PC-3 (cell line): Measurements from ENCODE around the gene ZNF107. TPM values are rescaled to one million over a fixed set of nuclear protein-coding genes. Genes with fewer than 3 reads are reported as not detected.

ENCODE experiments used
- ATAC-seq: fragments of 200-7000 bp; cut with Tn5 transposase; 2 replicates; pipeline ENCODE4 v1.9.1; 2020; ENCODE audit warnings: mild to moderate bottlenecking, moderate library complexity
- BruUV-seq: library from RNA; stranded (reverse); fragments of 400-500 nt; replicated peaks from 2 replicates; lab custom pipeline; 2021; lab: Mats Ljungman, UMichigan
- CTCF ChIA-PET: fragments of 300-600 bp; sonication (Branson Sonifier 250); formaldehyde crosslinking; loops from one replicate; lab custom pipeline; 2022; ENCODE audit warnings: antibody characterized with exemption; lab: Charles Lee
- POLR2A ChIA-PET: fragments of 300-600 bp; sonication (Branson Sonifier 250); formaldehyde crosslinking; loops from one replicate; lab custom pipeline; 2022; ENCODE audit warnings: antibody characterized with exemption; ENCODE audit not compliant: unreplicated experiment; lab: Charles Lee
- DNase-seq: peaks from one replicate; pipeline ENCODE4 v3.0.0-alpha.2; 2015
- H2AFZ ChIP-seq: fragments of 300-600 bp; sonication (generic); 2 replicates; pipeline ENCODE4 v1.6.0; 2016; ENCODE audit warnings: antibody characterized with exemption, low read length
- H3F3A ChIP-seq: fragments of 300-600 bp; sonication (generic); one replicate; pipeline ENCODE4 v1.6.0; 2017; ENCODE audit warnings: antibody characterized with exemption, low read length, control low read depth, mild to moderate bottlenecking; ENCODE audit not compliant: unreplicated experiment
- H3K27ac ChIP-seq: fragments of 300-600 bp; sonication (generic); 2 replicates; pipeline ENCODE4 v1.5.1; 2016; ENCODE audit warnings: mild to moderate bottlenecking, low read length
- H3K27me3 ChIP-seq: fragments of 300-600 bp; sonication (generic); 2 replicates; pipeline ENCODE4 v1.6.1; 2016; ENCODE audit warnings: low read length, mixed read lengths
- H3K36me3 ChIP-seq: fragments of 300-600 bp; sonication (generic); 2 replicates; pipeline ENCODE4 v1.6.1; 2016; ENCODE audit warnings: low read depth, mixed run types, low read length, mixed read lengths
- H3K4me1 ChIP-seq: fragments of 300-600 bp; sonication (generic); 2 replicates; pipeline ENCODE4 v1.5.1; 2016; ENCODE audit warnings: low read length; ENCODE audit not compliant: insufficient read depth
- H3K4me2 ChIP-seq: fragments of 300-600 bp; sonication (generic); 2 replicates; pipeline ENCODE4 v1.6.0; 2016; ENCODE audit warnings: low read length
- H3K4me3 ChIP-seq: fragments of 300-600 bp; sonication (generic); 2 replicates; pipeline ENCODE4 v1.5.1; 2016; ENCODE audit warnings: mild to moderate bottlenecking, low read length, mixed read lengths
- H3K79me2 ChIP-seq: fragments of 300-600 bp; sonication (generic); 2 replicates; pipeline ENCODE4 v1.6.1; 2017; ENCODE audit warnings: low read length, mixed read lengths
- H3K9ac ChIP-seq: fragments of 300-600 bp; sonication (generic); 2 replicates; pipeline ENCODE4 v1.6.0; 2016; ENCODE audit warnings: mild to moderate bottlenecking, low read length
- H3K9me2 ChIP-seq: fragments of 300-600 bp; sonication (generic); replicated peaks from 2 replicates; pipeline ENCODE4 v1.6.1; 2016; ENCODE audit warnings: mixed run types, low read length, mixed read lengths
- H3K9me3 ChIP-seq: fragments of 300-600 bp; sonication (generic); 2 replicates; pipeline ENCODE4 v1.6.1; 2016; ENCODE audit warnings: low read length, mixed read lengths
- H4K20me1 ChIP-seq: fragments of 300-600 bp; sonication (generic); 2 replicates; pipeline ENCODE4 v1.6.1; 2016; ENCODE audit warnings: low read length, mixed read lengths
- CTCF ChIP-seq: fragments of 300-600 bp; sonication (generic); conservative IDR thresholded peaks from 2 replicates; pipeline ENCODE4 v1.5.1; 2017; ENCODE audit warnings: antibody characterized with exemption, low read depth, mild to moderate bottlenecking, low read length
- EZH2 ChIP-seq: fragments of 300-600 bp; sonication (generic); IDR thresholded peaks from one replicate; pipeline ENCODE4 v1.6.1; 2017; ENCODE audit warnings: antibody characterized with exemption, mild to moderate bottlenecking, low read length; ENCODE audit not compliant: unreplicated experiment
- EZH2phosphoT487 ChIP-seq: fragments of 300-600 bp; sonication (generic); IDR thresholded peaks from 2 replicates; pipeline ENCODE4 v1.6.1; 2018; ENCODE audit warnings: mild to moderate bottlenecking, antibody characterized with exemption, low read length, borderline replicate concordance
- intact Hi-C: fragments of 100-400 bp; cut with micrococcal nuclease; formaldehyde crosslinking; loops from 2 replicates; pipeline ENCODE4 v1.9.0; 2023
- total RNA-seq: library from RNA; depleted of rRNA; stranded (reverse); fragments of >200 nt; gene quantifications from 2 replicates; pipeline ENCODE4 v1.2.3, GENCODE V29; 2014

Gene ZNF107
- total RNA-seq, 1 experiment from 2014 or later: 4.8 TPM

GRCh38 chr7:64632029-64632428, 33.9 kb upstream of the ZNF107 start:
- no peak for DNase-seq
- Histone ChIP-seq H3K9me3 (0 out of 2 replicates have a peak, but pooled peaks cover 8% of the 10 kb centered on the region), H3K36me3 (no peaks in the 10 kb centered on the region), H3K9me2 (no peaks in the 10 kb centered on the region), H3K9ac (no peak overlapping the region), H3K4me1 (no peaks in the 10 kb centered on the region), H3K27ac (no peak overlapping the region), H3K27me3 (no peaks in the 10 kb centered on the region), H3F3A (no peaks in the 10 kb centered on the region), H4K20me1 (no peaks in the 10 kb centered on the region), H3K4me3 (no peak overlapping the region), H2AFZ (no peak overlapping the region), H3K4me2 (no peak overlapping the region), H3K79me2 (no peaks in the 10 kb centered on the region)
- TF ChIP-seq EZH2phosphoT487 (no peak), CTCF (no peak), EZH2 (no peak)
- POLR2A ChIA-PET: no interaction called here
- no peak for ATAC-seq
- BruUV-seq: no TSS peak
- CTCF ChIA-PET: no interaction called here
- intact Hi-C loops: no loop called here

GRCh38 chr7:64633401-64633800, 32.5 kb upstream of the ZNF107 start:
- Histone ChIP-seq H3K79me2 (no peaks in the 10 kb centered on the region), H3K9me2 (no peaks in the 10 kb centered on the region), H3K9ac (no peak overlapping the region), H3K36me3 (no peaks in the 10 kb centered on the region), H2AFZ (no peak overlapping the region), H3K4me1 (no peaks in the 10 kb centered on the region), H3K27ac (no peak overlapping the region), H3K27me3 (no peaks in the 10 kb centered on the region), H3K4me2 (no peak overlapping the region), H3F3A (no peaks in the 10 kb centered on the region), H4K20me1 (no peaks in the 10 kb centered on the region), H3K9me3 (0 out of 2 replicates have a peak, but pooled peaks cover 14% of the 10 kb centered on the region), H3K4me3 (no peak overlapping the region)
- intact Hi-C loops: no loop called here
- ChIA-PET POLR2A (no interaction called here), CTCF (no interaction called here)
- no peak for DNase-seq
- ATAC-seq: no peak
- no peak for TF ChIP-seq CTCF
- no peak for TF ChIP-seq EZH2phosphoT487
- no peak for TF ChIP-seq EZH2
- BruUV-seq: no TSS peak

- Histone ChIP-seq H3K9ac (no peak overlapping the region), H3K4me1 (no peaks in the 10 kb centered on the region), H3K9me3 (0 out of 2 replicates have a peak, but pooled peaks cover 14% of the 10 kb centered on the region), H3K36me3 (no peaks in the 10 kb centered on the region), H4K20me1 (no peaks in the 10 kb centered on the region), H3K9me2 (no peaks in the 10 kb centered on the region), H2AFZ (no peak overlapping the region), H3F3A (no peaks in the 10 kb centered on the region), H3K27ac (no peak overlapping the region), H3K27me3 (no peaks in the 10 kb centered on the region), H3K79me2 (no peaks in the 10 kb centered on the region), H3K4me3 (no peak overlapping the region), H3K4me2 (no peak overlapping the region)
- POLR2A ChIA-PET: no interaction called here
- ATAC-seq: no peak
- no TSS peak for BruUV-seq
- intact Hi-C loops: no loop called here
- CTCF ChIA-PET: no interaction called here
- DNase-seq: no peak
- TF ChIP-seq EZH2 (no peak), CTCF (no peak), EZH2phosphoT487 (no peak)
Measured at GRCh38 chr7:64634406-64635062, 31.4 kb upstream of the ZNF107 start.
